NCI-H2107 treated with DMSO at 0.1 percent for 48 hours (cell line): Measurements from ENCODE around the gene GALNT12.

Experiments used
- DNase-seq: peaks from one replicate; lab custom pipeline; 2025; ENCODE audit not compliant: unreplicated experiment; lab: John Stamatoyannopoulos, UW

Gene GALNT12

GRCh38 chr9:98855592-98855991, 48.1 kb downstream of the GALNT12 start:
- DNase-seq: no peak

- DNase-seq: no peak
Measured at GRCh38 chr9:98856982-98857381, 49.5 kb downstream of the GALNT12 start.

- no peak for DNase-seq
Measured at GRCh38 chr9:98859941-98860340, 52.5 kb downstream of the GALNT12 start.

- no peak for DNase-seq
Measured at GRCh38 chr9:98860871-98861293, 53.4 kb downstream of the GALNT12 start.

- no peak for DNase-seq
Measured at GRCh38 chr9:98861781-98862504, 54.5 kb downstream of the GALNT12 start.

- DNase-seq: no peak
Measured at GRCh38 chr9:98862936-98863335, 55.5 kb downstream of the GALNT12 start.

- DNase-seq: no peak
Measured at GRCh38 chr9:98864281-98865174, 57.1 kb downstream of the GALNT12 start.

- DNase-seq: no peak
Measured at GRCh38 chr9:98865284-98865875, 57.9 kb downstream of the GALNT12 start.

GRCh38 chr9:98866435-98867102, 59.1 kb downstream of the GALNT12 start:
- DNase-seq: no peak

GRCh38 chr9:98867103-98867428, 59.6 kb downstream of the GALNT12 start:
- no peak for DNase-seq

- no peak for DNase-seq
Measured at GRCh38 chr9:98867429-98868168, 60.1 kb downstream of the GALNT12 start.

GRCh38 chr9:98869078-98869745, 61.7 kb downstream of the GALNT12 start:
- no peak for DNase-seq

- DNase-seq: no peak
Measured at GRCh38 chr9:98869866-98870265, 62.4 kb downstream of the GALNT12 start.

- no peak for DNase-seq
Measured at GRCh38 chr9:98870782-98871557, 63.5 kb downstream of the GALNT12 start.

GRCh38 chr9:98871558-98872065, 64.1 kb downstream of the GALNT12 start:
- no peak for DNase-seq

GRCh38 chr9:98873526-98873925, 66.1 kb downstream of the GALNT12 start:
- no peak for DNase-seq

GRCh38 chr9:98873951-98874371, 66.5 kb downstream of the GALNT12 start:
- DNase-seq: no peak

- DNase-seq: no peak
Measured at GRCh38 chr9:98874721-98875255, 67.3 kb downstream of the GALNT12 start.

GRCh38 chr9:98875536-98875935, 68.1 kb downstream of the GALNT12 start:
- DNase-seq: no peak
